Stimulated activated CD8-positive, alpha-beta memory T cell treated with anti-CD3 and anti-CD28 coated beads, Interleukin-4, amount 100 ng/mL, for 1 hour (primary cell): Measurements from ENCODE around the gene MRPS9.

Experiments used
- DNase-seq, 2 donors: peaks; one replicate each; pipeline ENCODE4 v3.0.0-alpha.2; 2020; ENCODE audit warnings: low read depth in 2 of 2, low spot score in 1 of 2

The MRPS9 gene

GRCh38 chr2:105117565-105117964 lies 79.7 kb downstream of the MRPS9 start:
- no peak for DNase-seq

GRCh38 chr2:105118960-105119359 lies 81.1 kb downstream of the MRPS9 start:
- no peak for DNase-seq

GRCh38 chr2:105121434-105121833 lies 83.6 kb downstream of the MRPS9 start:
- DNase-seq = no peak

- no peak for DNase-seq
Observed at GRCh38 chr2:105125428-105125827, 87.6 kb downstream of the MRPS9 start.

- no peak for DNase-seq
Observed at GRCh38 chr2:105125920-105126319, 88.1 kb downstream of the MRPS9 start.

GRCh38 chr2:105126336-105126735 lies 88.5 kb downstream of the MRPS9 start:
- DNase-seq = no peak

GRCh38 chr2:105127289-105127915 lies 89.5 kb downstream of the MRPS9 start:
- no peak for DNase-seq

GRCh38 chr2:105129722-105130232 lies 91.9 kb downstream of the MRPS9 start:
- DNase-seq = no peak

- DNase-seq = no peak
Observed at GRCh38 chr2:105130546-105130945, 92.7 kb downstream of the MRPS9 start.

- no peak for DNase-seq
Observed at GRCh38 chr2:105134081-105134480, 96.2 kb downstream of the MRPS9 start.

GRCh38 chr2:105135436-105135835 lies 97.6 kb downstream of the MRPS9 start:
- DNase-seq = no peak

- no peak for DNase-seq
Observed at GRCh38 chr2:105136394-105136793, 98.5 kb downstream of the MRPS9 start.

- DNase-seq = no peak
Observed at GRCh38 chr2:105138643-105139042, 100.8 kb downstream of the MRPS9 start.

GRCh38 chr2:105139556-105140239 lies 101.8 kb downstream of the MRPS9 start:
- no peak for DNase-seq

- DNase-seq = no peak
Observed at GRCh38 chr2:105140240-105140568, 102.3 kb downstream of the MRPS9 start.

GRCh38 chr2:105141099-105141614 lies 103.3 kb downstream of the MRPS9 start:
- DNase-seq = no peak

GRCh38 chr2:105142239-105142638 lies 104.4 kb downstream of the MRPS9 start:
- DNase-seq = no peak

- no peak for DNase-seq
Observed at GRCh38 chr2:105143094-105143466, 105.2 kb downstream of the MRPS9 start.

- no peak for DNase-seq
Observed at GRCh38 chr2:105143467-105144151, 105.7 kb downstream of the MRPS9 start.

GRCh38 chr2:105144152-105144940 lies 106.5 kb downstream of the MRPS9 start:
- no peak for DNase-seq

GRCh38 chr2:105144941-105145300 lies 107.1 kb downstream of the MRPS9 start:
- DNase-seq = no peak
